A549 (cell line): ENCODE data around the gene ARHGEF7. TPM values are rescaled to one million over a fixed set of nuclear protein-coding genes. Genes with fewer than 3 reads are reported as not detected.

ENCODE experiments used
- ATAC-seq, 2 experiments: fragments of 200-7000 bp in 1 of 2; fragments of >200 bp in 1 of 2; cut with Nextera tagmentation in 1 of 2; cut with Tn5 transposase in 1 of 2; 3 replicates each; pipeline versions ENCODE4 v1.8.0 to v1.9.1; 2018 to 2020; ENCODE audit warnings: mild to moderate bottlenecking in 1 of 2, moderate library complexity in 1 of 2
- CTCF ChIA-PET: fragments of 300-600 bp; sonication (Branson Sonifier 250); formaldehyde crosslinking; extraction: SDS; loops from one replicate; lab custom pipeline; 2021; ENCODE audit warnings: antibody characterized with exemption, inconsistent platforms; lab: Yijun Ruan, JAX
- POLR2A ChIA-PET: fragments of 350-600 bp; formaldehyde crosslinking; extraction: SDS; loops from one replicate; lab custom pipeline; 2021; ENCODE audit warnings: antibody characterized with exemption, inconsistent platforms; lab: Yijun Ruan, JAX
- DNase-seq, 2 experiments: peaks; one replicate each; pipeline versions ENCODE4 v3.0.0 to v3.0.0-alpha.2; 2011 to 2016; ENCODE audit warnings: low read depth in 1 of 2, low spot score in 1 of 2
- FAIRE-seq: peaks from 2 replicates; lab custom pipeline; 2011; peaks lifted over from hg19 to GRCh38; lab: Jason Lieb, UNC
- H3K27ac ChIP-seq, 2 experiments: fragments of >200 bp; sonication (Bioruptor Twin); formaldehyde crosslinking; 3 replicates each; pipeline ENCODE4 v1.5.1; 2016 to 2017
- H3K4me1 ChIP-seq: fragments of >200 bp; sonication (Bioruptor Twin); formaldehyde crosslinking; 3 replicates; pipeline ENCODE4 v1.6.1; 2016
- H3K4me2 ChIP-seq: fragments of >200 bp; sonication (Bioruptor Twin); formaldehyde crosslinking; 3 replicates; pipeline ENCODE4 v1.6.1; 2016
- H3K4me3 ChIP-seq: fragments of >200 bp; sonication (Bioruptor Twin); formaldehyde crosslinking; 3 replicates; pipeline ENCODE4 v1.5.1; 2016
- H3K9me3 ChIP-seq: fragments of >200 bp; sonication (Bioruptor Twin); formaldehyde crosslinking; 3 replicates; pipeline ENCODE4 v1.6.1; 2016
- ATOH8 ChIP-seq: fragments of 250-450 bp; sonication (Bioruptor Pico); IDR thresholded peaks from 2 replicates; pipeline ENCODE4 v1.5.0; 2020; ENCODE audit warnings: low read depth, mild to moderate bottlenecking, moderate library complexity
- BCL3 ChIP-seq: fragments of >200 bp; sonication (Bioruptor Twin); formaldehyde crosslinking; IDR thresholded peaks from 3 replicates; pipeline ENCODE4 v1.6.1; 2016
- CBX8 ChIP-seq: fragments of 200-600 bp; sonication (generic); IDR thresholded peaks from 2 replicates; pipeline ENCODE4 v1.6.1; 2016
- CEBPB ChIP-seq, 2 experiments: fragments of >200 bp in 1 of 2; sonication (Bioruptor Twin) in 1 of 2; formaldehyde crosslinking in 1 of 2; IDR thresholded peaks; 2 replicates each; pipeline ENCODE4 v1.6.1; 2012 to 2016
- E2F6 ChIP-seq: IDR thresholded peaks from 2 replicates; pipeline ENCODE4 v1.6.1; 2012; ENCODE audit warnings: low read depth, borderline replicate concordance
- EHF ChIP-seq: fragments of 250-450 bp; sonication (Bioruptor Pico); IDR thresholded peaks from 2 replicates; pipeline ENCODE4 v1.5.0; 2020; ENCODE audit warnings: mild to moderate bottlenecking
- EP300 ChIP-seq, 2 experiments: fragments of >200 bp; sonication (Bioruptor Twin); formaldehyde crosslinking; IDR thresholded peaks; 2 replicates in 1 of 2; 3 replicates in 1 of 2; pipeline ENCODE4 v1.6.1; 2016 to 2017
- ESRRA ChIP-seq: fragments of 150-350 bp; IDR thresholded peaks from 2 replicates; pipeline ENCODE4 v1.6.1; 2014; ENCODE audit warnings: mild to moderate bottlenecking, low read length, borderline replicate concordance
- FOSB ChIP-seq: fragments of 250-450 bp; sonication (Bioruptor Pico); IDR thresholded peaks from 2 replicates; pipeline ENCODE4 v1.5.0; 2020; ENCODE audit warnings: mild to moderate bottlenecking, moderate library complexity
- HDAC2 ChIP-seq: fragments of 200-600 bp; sonication (generic); IDR thresholded peaks from 2 replicates; pipeline ENCODE4 v1.6.1; 2016
- HEYL ChIP-seq: fragments of 250-450 bp; sonication (Bioruptor Pico); IDR thresholded peaks from 2 replicates; pipeline ENCODE4 v1.8.0; 2021; ENCODE audit warnings: mild to moderate bottlenecking, moderate library complexity
- HMGXB4 ChIP-seq: fragments of 250-450 bp; sonication (Bioruptor Pico); IDR thresholded peaks from 2 replicates; pipeline ENCODE4 v1.5.0; 2021; ENCODE audit warnings: mild to moderate bottlenecking, moderate library complexity, borderline replicate concordance
- JUNB ChIP-seq: fragments of >200 bp; sonication (Bioruptor Twin); formaldehyde crosslinking; IDR thresholded peaks from 2 replicates; pipeline ENCODE4 v1.6.1; 2016
- KDM1A ChIP-seq: fragments of 200-600 bp; sonication (generic); IDR thresholded peaks from 2 replicates; pipeline ENCODE4 v1.6.1; 2016; ENCODE audit warnings: low read depth, mild to moderate bottlenecking
- MAFK ChIP-seq: fragments of 450-650 bp; IDR thresholded peaks from 2 replicates; pipeline ENCODE4 v1.6.1; 2014; ENCODE audit not compliant: partially characterized antibody
- MAZ ChIP-seq: fragments of 150-350 bp; IDR thresholded peaks from 2 replicates; pipeline ENCODE4 v1.6.1; 2014; ENCODE audit warnings: antibody characterized with exemption, low read depth, low read length, borderline replicate concordance
- MYC ChIP-seq: IDR thresholded peaks from 2 replicates; pipeline ENCODE4 v1.6.1; 2012; ENCODE audit warnings: mild to moderate bottlenecking, inconsistent platforms, low read length, improper control_type of control experiment, borderline replicate concordance
- NFE2L2 ChIP-seq: fragments of 150-350 bp; conservative IDR thresholded peaks from 2 replicates; pipeline ENCODE4 v1.6.1; 2014; ENCODE audit warnings: low read length
- PHF8 ChIP-seq: fragments of 200-600 bp; sonication (generic); IDR thresholded peaks from 2 replicates; pipeline ENCODE4 v1.6.1; 2016; ENCODE audit warnings: low read depth, mild to moderate bottlenecking, antibody characterized with exemption, moderate library complexity, borderline replicate concordance
- POLR2AphosphoS2 ChIP-seq: conservative IDR thresholded peaks from 2 replicates; pipeline ENCODE4 v1.6.1; 2012; ENCODE audit warnings: low read length, improper control_type of control experiment, inconsistent platforms
- RAD21 ChIP-seq, 2 experiments: fragments of >200 bp in 1 of 2; sonication (Bioruptor Twin) in 1 of 2; formaldehyde crosslinking in 1 of 2; IDR thresholded peaks in 1 of 2; conservative IDR thresholded peaks in 1 of 2; 2 replicates in 1 of 2; 3 replicates in 1 of 2; pipeline ENCODE4 v1.6.1; 2012 to 2018; ENCODE audit warnings: inconsistent platforms in 1 of 2
- RCOR1 ChIP-seq: fragments of 150-350 bp; IDR thresholded peaks from 2 replicates; pipeline ENCODE4 v1.6.1; 2014; ENCODE audit warnings: antibody characterized with exemption, low read length, low read depth
- RNF2 ChIP-seq: fragments of 200-600 bp; sonication (generic); IDR thresholded peaks from 2 replicates; pipeline ENCODE4 v1.6.1; 2016; ENCODE audit warnings: low read depth, mild to moderate bottlenecking, antibody characterized with exemption, moderate library complexity, borderline replicate concordance
- USF2 ChIP-seq: fragments of 450-650 bp; IDR thresholded peaks from 2 replicates; pipeline ENCODE4 v1.6.1; 2014; ENCODE audit warnings: antibody characterized with exemption
- ZNF302 ChIP-seq: fragments of 250-450 bp; sonication (Bioruptor Pico); IDR thresholded peaks from 2 replicates; pipeline ENCODE4 v1.9.0; 2021; ENCODE audit warnings: inconsistent platforms, mild to moderate bottlenecking, moderate library complexity
- ZSCAN20 ChIP-seq: fragments of 250-450 bp; sonication (Bioruptor Pico); IDR thresholded peaks from 2 replicates; pipeline ENCODE4 v1.8.0; 2022; ENCODE audit warnings: mild to moderate bottlenecking, moderate library complexity
- WGBS: methylation state at CpG from one replicate; pipeline ENCODE4 v1.1.6; 2017; ENCODE audit errors: missing lambda C conversion rate; 5-methylcytosine and 5-hydroxymethylcytosine counted together
- polyA plus RNA-seq, 4 experiments: library from polyadenylated mRNA; depleted of rRNA in 3 of 4; stranded (reverse); fragments of >200 nt; fragmentation: RNase III in 1 of 4; extraction: RNeasy Plus Mini Kit Qiagen cat#74134 plus additional on column Dnase treatment in 1 of 4; gene quantifications; 2 replicates in 3 of 4; 3 replicates in 1 of 4; pipeline ENCODE4 v1.2.3, GENCODE V29; 2011 to 2017

ARHGEF7 gene
- polyA plus RNA-seq, 2 of the 4 experiments (the other 2 are of a cell fraction) = 21.1 to 23.1 TPM

GRCh38 chr13:111353508-111353907 is 238.4 kb downstream of the ARHGEF7 start:
- FAIRE-seq (no peak), DNase-seq (no peak), ATAC-seq (no peak)
- Histone ChIP-seq H3K4me1 (no peaks in the 10 kb centered on the region), H3K9me3 (no peaks in the 10 kb centered on the region), H3K27ac (no peak overlapping the region), H3K4me3 (no peak overlapping the region), H3K4me2 (no peak overlapping the region)
- ChIA-PET CTCF (no interaction called here), POLR2A (no interaction called here)
- WGBS = 17% methylated on average over 2 of the region's 2 CpGs
- TF ChIP-seq BCL3 (no peak), MAZ (no peak), KDM1A (no peak), RAD21 (conservative IDR thresholded peaks at IDR 0.05 in 1 of 2, IDR thresholded peaks at IDR 0.05 in 1 of 2) (no peak), HMGXB4 (CRISPR knock-in tag) (no peak), ESRRA (no peak), HEYL (CRISPR knock-in tag) (no peak), EP300 (IDR thresholded peaks at IDR 0.05) (no peak), PHF8 (no peak), CBX8 (no peak), JUNB (no peak), RCOR1 (no peak), ZNF302 (CRISPR knock-in tag) (no peak), E2F6 (no peak), FOSB (CRISPR knock-in tag) (no peak), EHF (CRISPR knock-in tag) (no peak), HDAC2 (no peak)

GRCh38 chr13:111354789-111355188 is 239.7 kb downstream of the ARHGEF7 start:
- Histone ChIP-seq H3K4me3 (no peak overlapping the region), H3K9me3 (no peaks in the 10 kb centered on the region), H3K4me2 (no peak overlapping the region), H3K4me1 (no peaks in the 10 kb centered on the region), H3K27ac (no peak overlapping the region)
- ATAC-seq = no peak
- WGBS = 43% methylated on average over 7 of the region's 7 CpGs
- ChIA-PET CTCF (no interaction called here), POLR2A (no interaction called here)
- TF ChIP-seq HEYL (CRISPR knock-in tag) (no peak), E2F6 (no peak), MAZ (no peak), ATOH8 (CRISPR knock-in tag) (no peak), USF2 (no peak), HMGXB4 (CRISPR knock-in tag) (no peak), NFE2L2 (no peak), RNF2 (no peak), FOSB (CRISPR knock-in tag) (no peak), POLR2AphosphoS2 (no peak), ZSCAN20 (CRISPR knock-in tag) (no peak), CEBPB (IDR thresholded peaks at IDR 0.05) (no peak), BCL3 (no peak), MYC (no peak), MAFK (no peak)
- no peak for FAIRE-seq
- DNase-seq = no peak
